Astrocyte of the spinal cord (primary cell): ENCODE data around the gene KRT24.
"Not testable (repeated sequence)": the region's sequence is repeated elsewhere in the genome, so short reads cannot be mapped to it uniquely, and the experiment has no call there.

Source experiments
- DNase-seq: peaks from one replicate; pipeline ENCODE4 v3.0.0; 2011; ENCODE audit warnings: low read depth, low spot score
- H3K4me3 ChIP-seq: 2 replicates; pipeline ENCODE4 v1.5.1; 2011; ENCODE audit warnings: low read depth, mild to moderate bottlenecking, low read length, moderate library complexity
- CTCF ChIP-seq: IDR thresholded peaks from 2 replicates; pipeline ENCODE4 v1.5.1; 2012; ENCODE audit warnings: low read depth, mild to moderate bottlenecking, low read length, inconsistent platforms
- in situ Hi-C: cut with HindIII; loops from 2 replicates; pipeline ENCODE4 v1.10.0; 2017; ENCODE audit warnings: low sequenced_read_pairs

KRT24 gene

DNA sequence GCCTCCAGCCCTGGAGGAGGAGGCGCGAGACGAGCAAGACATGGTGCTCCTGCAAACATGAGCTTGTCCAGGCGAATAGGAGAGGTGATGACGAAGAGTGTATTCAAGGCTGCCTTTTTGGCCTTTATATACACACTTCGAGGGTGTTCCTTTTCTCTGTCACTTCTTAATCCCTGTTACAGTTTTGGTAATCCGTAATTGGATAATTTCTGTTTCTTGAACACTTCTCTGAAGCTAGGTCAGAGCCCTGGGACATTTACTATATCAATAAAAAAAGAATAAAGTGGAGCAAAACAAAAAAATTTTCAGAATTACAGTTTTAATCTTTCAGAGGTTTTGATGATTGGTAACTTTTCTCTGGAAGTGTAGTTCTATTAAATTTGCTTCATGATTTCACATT lies at the start of gene KRT24:
Gene KRT24 (minus strand): TSS at position 101 of the 400 bp plus-strand sequence. CDS start 59 bp downstream, at position 42.
- DNase-seq: no peak
- in situ Hi-C loops: no loop called here

GRCh38 chr17:40751065-40751464 lies 47.5 kb upstream of the KRT24 start:
- in situ Hi-C loops: no loop called here
- H3K4me3 ChIP-seq: no peak overlapping the region
- TF ChIP-seq CTCF: no peak
- DNase-seq: no peak

More for the DNA sequence above, at the start of gene KRT24:
- no peak for TF ChIP-seq CTCF
- no peak within 1 kb of the TSS for H3K4me3 ChIP-seq

DNA sequence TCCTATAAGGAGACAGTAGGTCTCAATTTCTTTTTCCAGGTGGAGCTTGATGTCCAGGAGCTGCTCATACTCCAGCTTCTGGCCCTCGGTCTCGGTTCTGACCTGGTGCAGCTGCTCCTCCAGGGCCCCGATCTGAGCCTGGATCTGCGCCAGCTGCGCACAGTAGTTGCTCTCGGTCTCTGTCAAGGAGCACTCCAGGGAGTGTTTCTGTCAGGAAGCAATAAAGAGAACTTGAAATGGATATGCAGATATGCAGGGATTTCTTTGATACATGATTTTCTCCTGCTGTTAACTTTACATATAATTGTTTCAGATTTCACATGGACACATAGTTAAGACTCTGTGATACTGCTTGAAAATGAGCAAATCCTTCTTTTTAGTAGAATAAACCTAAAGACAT lies 46.8 kb upstream of the KRT24 start:
- H3K4me3 ChIP-seq: no peak overlapping the region
- DNase-seq: no peak
- in situ Hi-C loops: no loop called here
- no peak for TF ChIP-seq CTCF

DNA sequence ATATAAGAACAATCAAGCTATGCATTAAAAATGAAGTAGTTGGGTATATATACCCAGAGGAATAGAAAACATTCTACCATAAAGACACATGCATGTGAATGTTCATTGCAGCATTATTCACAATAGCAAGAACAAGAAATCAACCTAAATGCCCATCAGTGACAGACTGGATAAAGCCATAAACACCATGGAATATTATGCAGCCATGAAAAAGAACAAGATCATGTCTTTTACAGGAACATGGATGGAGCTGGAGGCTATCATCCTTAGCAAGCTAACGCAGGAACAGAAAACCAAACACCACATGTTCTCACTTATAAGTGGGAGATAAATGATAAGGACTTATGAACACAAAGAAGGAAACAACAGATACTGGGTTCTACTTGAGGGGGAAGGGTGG lies 45.1 kb upstream of the KRT24 start:
- in situ Hi-C loops, H3K4me3 ChIP-seq, DNase-seq: not testable (repeated sequence)

GRCh38 chr17:40738553-40738952 lies 35.0 kb upstream of the KRT24 start:
- in situ Hi-C loops: no loop called here
- H3K4me3 ChIP-seq: no peak overlapping the region
- TF ChIP-seq CTCF: no peak
- DNase-seq: no peak

DNA sequence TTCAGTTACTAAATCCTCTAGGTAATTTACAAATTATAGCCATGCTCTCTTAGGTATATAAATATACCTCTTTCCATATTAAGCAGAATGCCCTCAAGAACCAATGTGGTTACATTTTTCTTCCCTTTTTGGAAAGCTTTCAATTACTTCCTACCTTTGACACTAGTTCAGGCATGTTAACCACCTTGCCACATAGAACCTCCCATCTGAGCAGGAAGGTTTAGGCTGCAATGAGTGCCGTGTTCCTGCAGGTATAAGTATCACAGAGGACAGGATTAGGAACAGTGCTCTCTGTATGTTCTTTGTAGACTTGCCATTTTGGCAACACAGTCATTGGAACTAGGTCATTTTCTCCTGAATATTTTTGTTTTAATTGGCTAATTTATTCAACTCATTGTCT lies 31.5 kb upstream of the KRT24 start:
- no peak for DNase-seq
- no peak overlapping the region for H3K4me3 ChIP-seq
- in situ Hi-C loops: no loop called here
- no peak for TF ChIP-seq CTCF

GRCh38 chr17:40734018-40734417 lies 30.5 kb upstream of the KRT24 start:
- TF ChIP-seq CTCF: no peak
- in situ Hi-C loops: no loop called here
- H3K4me3 ChIP-seq: no peak overlapping the region
- no peak for DNase-seq
